ENCODE data around the gene SMIM35.

SMIM35 gene

GRCh38 chr11:118099838-118100556 lies 13.2 kb upstream of the SMIM35 start:
- H3K4me3 Mint-ChIP-seq, result no peak overlapping the region
- H3K36me3 Mint-ChIP-seq (ENCODE audit: low read depth), result no peaks in the 10 kb centered on the region
- no peak overlapping the region for H3K27ac Mint-ChIP-seq
- H3K9me3 Mint-ChIP-seq, result no peaks in the 10 kb centered on the region
- peaks cover 53% of the 10 kb centered on the region for H3K27me3 Mint-ChIP-seq (ENCODE audit: low read depth, poor library complexity)
- TF ChIP-seq CTCF (IDR thresholded peaks at IDR 0.05), result no peak
- DNase-seq, result no peak
- H3K4me1 Mint-ChIP-seq, result peaks cover 51% of the 10 kb centered on the region

- Mint-ChIP-seq H3K4me3 (no peak overlapping the region), H3K27ac (no peak overlapping the region), H3K9me3 (no peaks in the 10 kb centered on the region), H3K27me3 (ENCODE audit: low read depth, poor library complexity) (peaks cover 48% of the 10 kb centered on the region), H3K36me3 (ENCODE audit: low read depth) (no peaks in the 10 kb centered on the region), H3K4me1 (peaks cover 51% of the 10 kb centered on the region)
- TF ChIP-seq CTCF (IDR thresholded peaks at IDR 0.05), result no peak
- peak; percentile 50 for DNase-seq
These were observed 12.5 kb upstream of the SMIM35 start for GRCh38 chr11:118098996-118099837.

GRCh38 chr11:118095967-118096367 lies 9.2 kb upstream of the SMIM35 start:
- H3K4me1 Mint-ChIP-seq, result peaks cover 49% of the 10 kb centered on the region
- TF ChIP-seq CTCF (IDR thresholded peaks at IDR 0.05), result no peak

GRCh38 chr11:118095493-118095892 lies 8.7 kb upstream of the SMIM35 start:
- Mint-ChIP-seq H3K9me3 (no peaks in the 10 kb centered on the region), H3K36me3 (ENCODE audit: low read depth) (no peaks in the 10 kb centered on the region), H3K4me3 (no peak overlapping the region), H3K27me3 (ENCODE audit: low read depth, poor library complexity) (peaks cover 35% of the 10 kb centered on the region), H3K4me1 (peaks cover 49% of the 10 kb centered on the region), H3K27ac (no peak overlapping the region)
- DNase-seq, result no peak
- no peak for TF ChIP-seq CTCF (IDR thresholded peaks at IDR 0.05)

More at GRCh38 chr11:118095967-118096367, 9.2 kb upstream of the SMIM35 start:
- no peak overlapping the region for H3K27ac Mint-ChIP-seq
- peaks cover 39% of the 10 kb centered on the region for H3K27me3 Mint-ChIP-seq (ENCODE audit: low read depth, poor library complexity)
- no peak for DNase-seq
- no peak overlapping the region for H3K4me3 Mint-ChIP-seq
- H3K36me3 Mint-ChIP-seq (ENCODE audit: low read depth), result no peaks in the 10 kb centered on the region
- no peaks in the 10 kb centered on the region for H3K9me3 Mint-ChIP-seq

- no peak for DNase-seq
- Mint-ChIP-seq H3K4me1 (peaks cover 36% of the 10 kb centered on the region), H3K4me3 (no peak overlapping the region), H3K27ac (no peak overlapping the region), H3K27me3 (ENCODE audit: low read depth, poor library complexity) (peaks cover 22% of the 10 kb centered on the region), H3K36me3 (ENCODE audit: low read depth) (no peaks in the 10 kb centered on the region), H3K9me3 (peaks cover 5% of the 10 kb centered on the region)
- no peak for TF ChIP-seq CTCF (IDR thresholded peaks at IDR 0.05)
These were observed 6.3 kb upstream of the SMIM35 start for GRCh38 chr11:118092907-118093571.
